Parathyroid adenoma (tissue), 2 donors: ENCODE measurements around the gene GNAI3.

Source experiments
- H2AFZ ChIP-seq: fragments of 300-600 bp; sonication (generic); one replicate; pipeline ENCODE4 v1.7.0; 2017; ENCODE audit warnings: antibody characterized with exemption, mild to moderate bottlenecking
- H3K27ac ChIP-seq: fragments of 300-600 bp; sonication (generic); one replicate; pipeline ENCODE4 v1.7.0; 2017
- H3K27me3 ChIP-seq: fragments of 300-600 bp; sonication (generic); one replicate; pipeline ENCODE4 v1.7.0; 2017; ENCODE audit warnings: low read length; ENCODE audit not compliant: control insufficient read depth, insufficient read depth
- H3K36me3 ChIP-seq: fragments of 300-600 bp; sonication (generic); one replicate; pipeline ENCODE4 v1.7.0; 2017; ENCODE audit warnings: low read length; ENCODE audit not compliant: control insufficient read depth, insufficient read depth
- H3K4me1 ChIP-seq: fragments of 300-600 bp; sonication (generic); one replicate; pipeline ENCODE4 v1.7.0; 2017; ENCODE audit warnings: control low read depth
- H3K4me2 ChIP-seq: fragments of 300-600 bp; sonication (generic); one replicate; pipeline ENCODE4 v1.7.0; 2017; ENCODE audit warnings: low read length
- H3K4me3 ChIP-seq: fragments of 300-600 bp; sonication (generic); one replicate; pipeline ENCODE4 v1.7.0; 2017; ENCODE audit warnings: low read depth, low read length
- H3K79me2 ChIP-seq: fragments of 300-600 bp; sonication (generic); one replicate; pipeline ENCODE4 v1.7.0; 2017; ENCODE audit warnings: control low read depth
- H3K9ac ChIP-seq: fragments of 300-600 bp; sonication (generic); one replicate; pipeline ENCODE4 v1.7.0; 2017; ENCODE audit warnings: mild to moderate bottlenecking
- H3K9me3 ChIP-seq: fragments of 300-600 bp; sonication (generic); one replicate; pipeline ENCODE4 v1.7.0; 2017; ENCODE audit warnings: low read length; ENCODE audit not compliant: control insufficient read depth
- CTCF ChIP-seq: fragments of 300-600 bp; sonication (generic); IDR thresholded peaks from one replicate; pipeline ENCODE4 v1.7.0; 2017; ENCODE audit warnings: antibody characterized with exemption, mild to moderate bottlenecking
- donor health status: primary hyperparathyroidism.

Gene GNAI3

GRCh38 chr1:109547463-109548320, 723 bp upstream of the GNAI3 start:
- Histone ChIP-seq H2AFZ (peak overlapping the region; percentile 69), H3K27ac (peak overlapping the region; percentile 90), H3K9ac (peak overlapping the region; percentile 61), H3K4me1 (peaks cover 6% of the 10 kb centered on the region), H3K4me3 (peak overlapping the region; percentile 97), H3K4me2 (peak overlapping the region; percentile 79), H3K79me2 (peaks cover 24% of the 10 kb centered on the region), H3K27me3 (no peaks in the 10 kb centered on the region), H3K9me3 (no peaks in the 10 kb centered on the region), H3K36me3 (no peaks in the 10 kb centered on the region)
- TF ChIP-seq CTCF, result no peak

GRCh38 chr1:109556563-109556962, 8.1 kb downstream of the GNAI3 start:
- TF ChIP-seq CTCF, result no peak
- Histone ChIP-seq H3K9me3 (no peaks in the 10 kb centered on the region), H3K9ac (no peak overlapping the region), H3K27me3 (no peaks in the 10 kb centered on the region), H3K27ac (no peak overlapping the region), H3K4me3 (no peak overlapping the region), H2AFZ (no peak overlapping the region), H3K36me3 (no peaks in the 10 kb centered on the region), H3K4me2 (no peak overlapping the region), H3K79me2 (peaks cover 28% of the 10 kb centered on the region), H3K4me1 (no peaks in the 10 kb centered on the region)

- peaks cover 34% of the 10 kb centered on the region for H3K79me2 ChIP-seq
- no peaks in the 10 kb centered on the region for H3K9me3 ChIP-seq
- H3K36me3 ChIP-seq, result no peaks in the 10 kb centered on the region
- H3K27me3 ChIP-seq, result no peaks in the 10 kb centered on the region
- H2AFZ ChIP-seq, result no peak overlapping the region
- H3K4me3 ChIP-seq, result no peak overlapping the region
- no peaks in the 10 kb centered on the region for H3K4me1 ChIP-seq
- no peak overlapping the region for H3K27ac ChIP-seq
- H3K4me2 ChIP-seq, result no peak overlapping the region
- no peak for TF ChIP-seq CTCF
- no peak overlapping the region for H3K9ac ChIP-seq
These were observed 9.1 kb downstream of the GNAI3 start for GRCh38 chr1:109557520-109557919.

- Histone ChIP-seq H3K9me3 (no peaks in the 10 kb centered on the region), H2AFZ (no peak overlapping the region), H3K79me2 (peaks cover 35% of the 10 kb centered on the region), H3K36me3 (no peaks in the 10 kb centered on the region), H3K4me3 (no peak overlapping the region), H3K9ac (no peak overlapping the region), H3K27ac (no peak overlapping the region), H3K4me1 (no peaks in the 10 kb centered on the region), H3K27me3 (no peaks in the 10 kb centered on the region), H3K4me2 (no peak overlapping the region)
- no peak for TF ChIP-seq CTCF
These were observed 11.6 kb downstream of the GNAI3 start for GRCh38 chr1:109559995-109560394.
